ENCODE data around the gene HSD11B2.

DNA sequence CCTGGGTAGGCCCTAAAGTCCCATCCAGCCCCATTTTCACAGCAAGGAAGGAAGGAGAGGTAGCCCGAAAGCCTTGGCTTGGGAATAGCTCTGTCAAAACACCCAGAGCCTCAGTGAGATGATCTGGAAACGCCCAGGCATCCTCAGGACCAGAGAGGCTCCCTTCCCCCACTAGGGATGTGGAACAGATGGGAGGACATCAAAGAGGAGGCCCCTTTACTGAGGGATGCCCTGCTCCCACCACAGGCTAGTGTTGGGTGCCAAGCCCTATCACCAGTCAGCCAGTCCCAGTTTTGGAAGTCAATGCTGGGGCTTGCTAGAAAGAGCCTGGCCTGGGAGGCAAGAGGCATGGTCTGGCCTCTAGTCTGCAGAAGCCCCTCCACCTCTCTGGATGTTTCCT, 42.3 kb upstream of the HSD11B2 start:
- TF ChIP-seq, protein P1, sequence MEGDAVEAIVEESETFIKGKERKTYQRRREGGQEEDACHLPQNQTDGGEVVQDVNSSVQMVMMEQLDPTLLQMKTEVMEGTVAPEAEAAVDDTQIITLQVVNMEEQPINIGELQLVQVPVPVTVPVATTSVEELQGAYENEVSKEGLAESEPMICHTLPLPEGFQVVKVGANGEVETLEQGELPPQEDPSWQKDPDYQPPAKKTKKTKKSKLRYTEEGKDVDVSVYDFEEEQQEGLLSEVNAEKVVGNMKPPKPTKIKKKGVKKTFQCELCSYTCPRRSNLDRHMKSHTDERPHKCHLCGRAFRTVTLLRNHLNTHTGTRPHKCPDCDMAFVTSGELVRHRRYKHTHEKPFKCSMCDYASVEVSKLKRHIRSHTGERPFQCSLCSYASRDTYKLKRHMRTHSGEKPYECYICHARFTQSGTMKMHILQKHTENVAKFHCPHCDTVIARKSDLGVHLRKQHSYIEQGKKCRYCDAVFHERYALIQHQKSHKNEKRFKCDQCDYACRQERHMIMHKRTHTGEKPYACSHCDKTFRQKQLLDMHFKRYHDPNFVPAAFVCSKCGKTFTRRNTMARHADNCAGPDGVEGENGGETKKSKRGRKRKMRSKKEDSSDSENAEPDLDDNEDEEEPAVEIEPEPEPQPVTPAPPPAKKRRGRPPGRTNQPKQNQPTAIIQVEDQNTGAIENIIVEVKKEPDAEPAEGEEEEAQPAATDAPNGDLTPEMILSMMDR (IDR thresholded peaks at IDR 0.05 in 2 of 3, conservative IDR thresholded peaks at IDR 0.05 in 1 of 3; ENCODE audit: control insufficient read depth in 2 of 3, extremely low read depth in 1 of 3, insufficient read depth in 1 of 3, low read depth in 3 of 3, low read length in 3 of 3): no peak
- TF ChIP-seq, protein P2, sequence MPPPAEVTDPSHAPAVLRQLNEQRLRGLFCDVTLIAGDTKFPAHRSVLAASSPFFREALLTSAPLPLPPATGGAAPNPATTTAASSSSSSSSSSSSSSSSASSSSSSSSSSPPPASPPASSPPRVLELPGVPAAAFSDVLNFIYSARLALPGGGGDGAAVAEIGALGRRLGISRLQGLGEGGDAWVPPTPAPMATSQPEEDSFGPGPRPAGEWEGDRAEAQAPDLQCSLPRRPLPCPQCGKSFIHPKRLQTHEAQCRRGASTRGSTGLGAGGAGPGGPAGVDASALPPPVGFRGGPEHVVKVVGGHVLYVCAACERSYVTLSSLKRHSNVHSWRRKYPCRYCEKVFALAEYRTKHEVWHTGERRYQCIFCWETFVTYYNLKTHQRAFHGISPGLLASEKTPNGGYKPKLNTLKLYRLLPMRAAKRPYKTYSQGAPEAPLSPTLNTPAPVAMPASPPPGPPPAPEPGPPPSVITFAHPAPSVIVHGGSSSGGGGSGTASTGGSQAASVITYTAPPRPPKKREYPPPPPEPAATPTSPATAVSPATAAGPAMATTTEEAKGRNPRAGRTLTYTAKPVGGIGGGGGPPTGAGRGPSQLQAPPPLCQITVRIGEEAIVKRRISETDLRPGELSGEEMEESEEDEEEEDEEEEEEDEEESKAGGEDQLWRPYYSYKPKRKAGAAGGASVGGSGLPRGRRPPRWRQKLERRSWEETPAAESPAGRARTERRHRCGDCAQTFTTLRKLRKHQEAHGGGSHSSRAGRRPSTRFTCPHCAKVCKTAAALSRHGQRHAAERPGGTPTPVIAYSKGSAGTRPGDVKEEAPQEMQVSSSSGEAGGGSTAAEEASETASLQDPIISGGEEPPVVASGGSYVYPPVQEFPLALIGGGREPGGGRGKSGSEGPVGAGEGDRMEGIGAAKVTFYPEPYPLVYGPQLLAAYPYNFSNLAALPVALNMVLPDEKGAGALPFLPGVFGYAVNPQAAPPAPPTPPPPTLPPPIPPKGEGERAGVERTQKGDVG (CRISPR knock-in tag; IDR thresholded peaks at IDR 0.05): no peak
- TF ChIP-seq CEBPB (IDR thresholded peaks at IDR 0.05; ENCODE audit: borderline replicate concordance in 1 of 2, low read depth in 2 of 2, low read length in 2 of 2): no peak
- no peak for TF ChIP-seq ZNF384 (IDR thresholded peaks at IDR 0.05; ENCODE audit: borderline replicate concordance, low read depth, low read length)
